Keratinocyte (primary cell): ENCODE measurements around the gene SSBP2. TPM values are rescaled to one million over a fixed set of nuclear protein-coding genes. Genes with fewer than 3 reads are reported as not detected.
"Not testable (repeated sequence)": the region's sequence is repeated elsewhere in the genome, so short reads cannot be mapped to it uniquely, and the experiment has no call there.

Experiments
- DNase-seq: peaks from one replicate; pipeline ENCODE4 v3.0.0-alpha.2; 2011; ENCODE audit warnings: low read depth, missing footprints, low spot score
- FAIRE-seq: peaks from 2 replicates; lab custom pipeline; 2011; peaks lifted over from hg19 to GRCh38; lab: Jason Lieb, UNC
- H2AFZ ChIP-seq: 2 replicates; pipeline ENCODE4 v1.6.0; 2012; ENCODE audit warnings: low read length, control low read depth, inconsistent platforms; ENCODE audit not compliant: control insufficient read depth
- H3K27ac ChIP-seq: 2 replicates; pipeline ENCODE4 v1.5.1; 2011; ENCODE audit warnings: low read length; ENCODE audit not compliant: control insufficient read depth, insufficient read depth
- H3K27me3 ChIP-seq: 3 replicates; pipeline ENCODE4 v1.6.0; 2011; ENCODE audit warnings: low read length; ENCODE audit not compliant: control insufficient read depth, insufficient read depth; ENCODE audit errors: extremely low read depth
- H3K36me3 ChIP-seq, 2 experiments: 2 replicates in 1 of 2; 3 replicates in 1 of 2; pipeline ENCODE4 v1.5.1; 2011; ENCODE audit warnings: low read length in 2 of 2, mild to moderate bottlenecking in 1 of 2; ENCODE audit not compliant: control insufficient read depth in 2 of 2, insufficient read depth in 2 of 2; ENCODE audit errors: extremely low read depth in 1 of 2
- H3K4me1 ChIP-seq: 3 replicates; pipeline ENCODE4 v1.5.1; 2011; ENCODE audit warnings: low read length; ENCODE audit not compliant: control insufficient read depth, insufficient read depth; ENCODE audit errors: extremely low read depth
- H3K4me2 ChIP-seq: 3 replicates; pipeline ENCODE4 v1.6.0; 2011; ENCODE audit warnings: low read depth, low read length; ENCODE audit not compliant: control insufficient read depth, insufficient read depth; ENCODE audit errors: extremely low read depth
- H3K4me3 ChIP-seq, 3 experiments: fragments of 200-600 bp in 1 of 3; sonication (generic) in 1 of 3; 2 replicates in 2 of 3; 3 replicates in 1 of 3; pipeline ENCODE4 v1.5.1; 2011 to 2016; ENCODE audit warnings: low read length in 3 of 3, mild to moderate bottlenecking in 3 of 3, control low read depth in 2 of 3, inconsistent platforms in 1 of 3, low read depth in 1 of 3, mixed read lengths in 1 of 3, mixed run types in 1 of 3, moderate library complexity in 1 of 3; ENCODE audit not compliant: control insufficient read depth in 2 of 3, insufficient read depth in 2 of 3; ENCODE audit errors: extremely low read depth in 1 of 3
- H3K79me2 ChIP-seq: 2 replicates; pipeline ENCODE4 v1.6.0; 2012; ENCODE audit warnings: low read length; ENCODE audit not compliant: control insufficient read depth, insufficient read depth
- H3K9ac ChIP-seq: 3 replicates; pipeline ENCODE4 v1.6.0; 2011; ENCODE audit warnings: low read length; ENCODE audit not compliant: control insufficient read depth, insufficient read depth; ENCODE audit errors: extremely low read depth
- H3K9me1 ChIP-seq: 3 replicates; pipeline ENCODE4 v1.6.0; 2011; ENCODE audit warnings: low read length; ENCODE audit not compliant: control insufficient read depth, insufficient read depth; ENCODE audit errors: extremely low read depth
- H3K9me3 ChIP-seq: 2 replicates; pipeline ENCODE4 v1.5.1; 2012; ENCODE audit warnings: low read depth, low read length; ENCODE audit not compliant: control insufficient read depth
- H4K20me1 ChIP-seq: 3 replicates; pipeline ENCODE4 v1.6.0; 2011; ENCODE audit warnings: low read length; ENCODE audit not compliant: control insufficient read depth, insufficient read depth; ENCODE audit errors: extremely low read depth
- EZH2 ChIP-seq: IDR thresholded peaks from one replicate; pipeline ENCODE4 v1.6.1; 2012; ENCODE audit warnings: inconsistent platforms, mild to moderate bottlenecking, low read length, moderate library complexity
- dilution Hi-C: fragments of 300-500 bp; cut with MboI; formaldehyde crosslinking; loops from one replicate; pipeline ENCODE4 v1.7.0; 2020; ENCODE audit warnings: low sequenced_read_pairs; ENCODE audit not compliant: extremely low pct_ligation_motif_present
- polyA plus RNA-seq, 5 experiments: library from polyadenylated mRNA; depleted of rRNA in 3 of 5; stranded (reverse) in 3 of 5; stranded (forward) in 1 of 5; unstranded in 1 of 5; fragments of >200 nt; gene quantifications; 1 replicate in 1 of 5; 2 replicates in 3 of 5; 3 replicates in 1 of 5; pipeline versions ENCODE4 v1.2.1 to v1.2.3, GENCODE V29; 2011 to 2012; ENCODE audit warnings: missing spikeins in 2 of 5, low read depth in 1 of 5, low replicate concordance in 1 of 5
- TF ChIP-seq, protein P1 (sequence below), 3 experiments: IDR thresholded peaks in 1 of 3; conservative IDR thresholded peaks in 1 of 3; optimal IDR thresholded peaks in 1 of 3; 2 replicates in 2 of 3; 3 replicates in 1 of 3; pipeline versions ENCODE3 to v1.5.1; 2011; ENCODE audit warnings: low read length in 3 of 3, mild to moderate bottlenecking in 3 of 3, moderate library complexity in 2 of 3, control low read depth in 1 of 3, inconsistent platforms in 1 of 3; ENCODE audit not compliant: insufficient read depth in 2 of 3; ENCODE audit errors: extremely low read depth in 1 of 3

The SSBP2 gene
- polyA plus RNA-seq, 1 donor (not counting 4 experiments of a cell fraction or from before 2014, with no cell fraction given) = 14.6 TPM

DNA sequence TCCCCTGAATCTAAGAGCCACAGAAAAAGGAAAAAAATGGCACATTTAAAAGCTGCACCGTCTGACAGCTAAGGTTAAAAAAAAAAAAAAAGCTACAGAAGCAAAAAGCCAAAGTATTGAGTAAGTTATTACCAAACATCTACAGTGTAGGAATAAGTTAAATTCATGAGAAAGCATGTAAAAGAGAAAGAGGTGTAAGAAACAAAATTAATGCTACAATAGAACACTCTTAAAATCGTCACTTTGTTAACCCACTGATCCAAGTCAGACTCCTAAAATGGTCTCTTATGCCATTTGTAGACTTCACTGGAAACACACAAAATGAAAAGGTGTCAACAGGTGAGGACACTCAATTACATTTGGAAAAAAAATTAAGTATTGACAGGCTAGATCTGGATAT lies 120.2 kb downstream of the SSBP2 start:
- H3K27me3 ChIP-seq = no peaks in the 10 kb centered on the region
- DNase-seq (no peak), FAIRE-seq (no peak)
- peaks cover 3% of the 10 kb centered on the region for H3K4me1 ChIP-seq
- no peak overlapping the region for H3K4me2 ChIP-seq
- H3K9me1 ChIP-seq = no peaks in the 10 kb centered on the region
- no peak overlapping the region for H3K9ac ChIP-seq
- no peaks in the 10 kb centered on the region for H3K9me3 ChIP-seq
- H4K20me1 ChIP-seq = no peaks in the 10 kb centered on the region
- H3K36me3 ChIP-seq = no peaks in the 10 kb centered on the region
- no peak overlapping the region for H3K27ac ChIP-seq
- no peak overlapping the region for H2AFZ ChIP-seq
- dilution Hi-C loops = no loop called here
- no peak for TF ChIP-seq EZH2
- TF ChIP-seq, protein P1, sequence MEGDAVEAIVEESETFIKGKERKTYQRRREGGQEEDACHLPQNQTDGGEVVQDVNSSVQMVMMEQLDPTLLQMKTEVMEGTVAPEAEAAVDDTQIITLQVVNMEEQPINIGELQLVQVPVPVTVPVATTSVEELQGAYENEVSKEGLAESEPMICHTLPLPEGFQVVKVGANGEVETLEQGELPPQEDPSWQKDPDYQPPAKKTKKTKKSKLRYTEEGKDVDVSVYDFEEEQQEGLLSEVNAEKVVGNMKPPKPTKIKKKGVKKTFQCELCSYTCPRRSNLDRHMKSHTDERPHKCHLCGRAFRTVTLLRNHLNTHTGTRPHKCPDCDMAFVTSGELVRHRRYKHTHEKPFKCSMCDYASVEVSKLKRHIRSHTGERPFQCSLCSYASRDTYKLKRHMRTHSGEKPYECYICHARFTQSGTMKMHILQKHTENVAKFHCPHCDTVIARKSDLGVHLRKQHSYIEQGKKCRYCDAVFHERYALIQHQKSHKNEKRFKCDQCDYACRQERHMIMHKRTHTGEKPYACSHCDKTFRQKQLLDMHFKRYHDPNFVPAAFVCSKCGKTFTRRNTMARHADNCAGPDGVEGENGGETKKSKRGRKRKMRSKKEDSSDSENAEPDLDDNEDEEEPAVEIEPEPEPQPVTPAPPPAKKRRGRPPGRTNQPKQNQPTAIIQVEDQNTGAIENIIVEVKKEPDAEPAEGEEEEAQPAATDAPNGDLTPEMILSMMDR (optimal IDR thresholded peaks at IDR 0.05 in 1 of 3, IDR thresholded peaks at IDR 0.05 in 1 of 3, conservative IDR thresholded peaks at IDR 0.05 in 1 of 3; ENCODE audit: extremely low read depth in 1 of 3, insufficient read depth in 2 of 3, low read length in 3 of 3) = no peak
- no peak overlapping the region for H3K4me3 ChIP-seq
- H3K79me2 ChIP-seq = no peaks in the 10 kb centered on the region

DNA sequence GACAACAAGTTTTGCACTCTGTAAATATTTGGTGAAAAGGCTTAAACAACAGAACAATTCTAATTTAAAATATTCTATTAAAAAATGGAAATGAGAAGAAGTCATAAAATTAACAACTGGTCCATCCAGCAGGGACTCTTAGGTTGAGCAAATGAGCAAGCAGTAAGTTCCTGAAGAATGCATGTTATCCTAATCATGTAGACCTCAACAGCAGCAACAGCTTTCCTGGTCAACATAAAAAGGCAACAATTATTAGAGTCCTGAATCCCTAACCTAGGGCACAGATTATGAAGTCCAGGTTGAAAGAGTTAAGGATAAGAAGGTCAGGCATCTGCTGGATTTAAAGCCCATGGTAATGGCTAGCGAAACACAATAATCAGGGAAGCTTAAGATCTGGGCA lies 120.9 kb downstream of the SSBP2 start:
- no peak for DNase-seq
- Histone ChIP-seq H3K27me3 (no peaks in the 10 kb centered on the region), H3K79me2 (no peaks in the 10 kb centered on the region), H4K20me1 (no peaks in the 10 kb centered on the region), H3K4me3 (no peak overlapping the region), H2AFZ (no peak overlapping the region), H3K9me1 (no peaks in the 10 kb centered on the region), H3K9ac (no peak overlapping the region), H3K9me3 (no peaks in the 10 kb centered on the region), H3K27ac (no peak overlapping the region), H3K36me3 (no peaks in the 10 kb centered on the region), H3K4me1 (peaks cover 3% of the 10 kb centered on the region), H3K4me2 (no peak overlapping the region)
- FAIRE-seq = no peak
- no peak for TF ChIP-seq EZH2
- TF ChIP-seq, protein P1 (optimal IDR thresholded peaks at IDR 0.05 in 1 of 3, IDR thresholded peaks at IDR 0.05 in 1 of 3, conservative IDR thresholded peaks at IDR 0.05 in 1 of 3; ENCODE audit: extremely low read depth in 1 of 3, insufficient read depth in 2 of 3, low read length in 3 of 3) = no peak
- dilution Hi-C loops = no loop called here

DNA sequence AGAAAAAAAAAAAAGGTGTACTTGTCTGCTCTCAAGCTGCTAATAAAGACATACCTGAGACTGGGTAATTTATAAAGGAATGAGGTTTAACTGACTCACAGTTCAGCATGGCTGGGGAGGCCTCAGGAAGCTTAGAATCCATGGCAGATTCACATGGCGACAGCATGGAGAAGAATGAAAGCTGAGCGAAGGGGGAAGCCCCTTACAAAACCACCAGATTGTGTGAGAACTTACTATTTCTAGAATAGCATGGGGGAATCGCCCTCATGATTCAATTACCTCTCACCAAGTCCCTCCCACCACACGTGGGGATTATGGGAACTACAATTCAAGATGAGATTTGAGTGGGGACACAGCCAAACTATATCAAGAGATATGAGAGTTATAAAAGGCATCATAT lies 122.8 kb downstream of the SSBP2 start:
- H3K9me1 ChIP-seq, H3K36me3 ChIP-seq, H3K9ac ChIP-seq, H2AFZ ChIP-seq, DNase-seq, H4K20me1 ChIP-seq, dilution Hi-C loops, H3K9me3 ChIP-seq, H3K4me3 ChIP-seq, H3K27ac ChIP-seq, H3K4me1 ChIP-seq, H3K79me2 ChIP-seq, H3K27me3 ChIP-seq, H3K4me2 ChIP-seq, FAIRE-seq: not testable (repeated sequence)
